DOHH2 (cell line): ENCODE results near the gene CPN1.

Source experiments
- H3F3A ChIP-seq: fragments of 200-600 bp; sonication (generic), shearing (Covaris generic); 2 replicates; pipeline ENCODE4 v1.6.0; 2016; ENCODE audit warnings: antibody characterized with exemption, mild to moderate bottlenecking; ENCODE audit not compliant: control insufficient read depth, insufficient read depth
- H3K27ac ChIP-seq: fragments of 200-600 bp; sonication (generic); 2 replicates; pipeline ENCODE4 v1.5.1; 2014; ENCODE audit warnings: low read depth, mild to moderate bottlenecking, low read length, moderate library complexity
- H3K27me3 ChIP-seq: fragments of 200-600 bp; sonication (generic); 2 replicates; pipeline ENCODE4 v1.6.1; 2014; ENCODE audit warnings: mild to moderate bottlenecking, low read length, mixed read lengths; ENCODE audit not compliant: control insufficient read depth
- H3K36me3 ChIP-seq: fragments of 200-600 bp; sonication (generic); 2 replicates; pipeline ENCODE4 v1.6.1; 2014; ENCODE audit warnings: mild to moderate bottlenecking, low read length, moderate library complexity, mixed read lengths; ENCODE audit not compliant: control insufficient read depth
- H3K4me1 ChIP-seq: fragments of 200-600 bp; sonication (generic); 2 replicates; pipeline ENCODE4 v1.6.1; 2014; ENCODE audit warnings: mild to moderate bottlenecking, low read length, mixed read lengths; ENCODE audit not compliant: control insufficient read depth
- H3K4me2 ChIP-seq: fragments of 200-600 bp; sonication (generic); 2 replicates; pipeline ENCODE4 v1.6.0; 2014; ENCODE audit warnings: mild to moderate bottlenecking, low read length, moderate library complexity
- H3K4me3 ChIP-seq: fragments of 200-600 bp; sonication (generic); 2 replicates; pipeline ENCODE4 v1.5.1; 2014; ENCODE audit warnings: mild to moderate bottlenecking, low read length, mixed read lengths
- H3K79me2 ChIP-seq: fragments of 200-600 bp; sonication (generic); 2 replicates; pipeline ENCODE4 v1.6.1; 2014; ENCODE audit warnings: mild to moderate bottlenecking, low read length, mixed read lengths; ENCODE audit not compliant: control insufficient read depth
- H3K9me2 ChIP-seq: fragments of 200-600 bp; sonication (generic); replicated peaks from 2 replicates; pipeline ENCODE4 v1.6.1; 2014; ENCODE audit warnings: mild to moderate bottlenecking, low read length, mixed read lengths; ENCODE audit not compliant: control insufficient read depth
- H3K9me3 ChIP-seq: fragments of 200-600 bp; sonication (generic); 2 replicates; pipeline ENCODE4 v1.6.1; 2014; ENCODE audit warnings: antibody characterized with exemption, low read length, mixed read lengths; ENCODE audit not compliant: control insufficient read depth, insufficient read depth
- H4K20me1 ChIP-seq: fragments of 200-600 bp; sonication (generic); 2 replicates; pipeline ENCODE4 v1.6.0; 2014; ENCODE audit warnings: low read depth, mild to moderate bottlenecking, antibody characterized with exemption, low read length, moderate library complexity; ENCODE audit not compliant: control insufficient read depth, insufficient read depth
- CTCF ChIP-seq: fragments of 200-600 bp; sonication (generic); IDR thresholded peaks from one replicate; pipeline ENCODE4 v1.5.1; 2014; ENCODE audit warnings: antibody characterized with exemption, mild to moderate bottlenecking, low read depth, low read length; ENCODE audit not compliant: poor library complexity, severe bottlenecking
- EZH2phosphoT487 ChIP-seq: fragments of 200-600 bp; sonication (generic); IDR thresholded peaks from 2 replicates; pipeline ENCODE4 v1.6.1; 2017; ENCODE audit warnings: borderline replicate concordance, mild to moderate bottlenecking, antibody characterized with exemption, low read length, moderate library complexity, mixed read lengths

Gene CPN1

DNA sequence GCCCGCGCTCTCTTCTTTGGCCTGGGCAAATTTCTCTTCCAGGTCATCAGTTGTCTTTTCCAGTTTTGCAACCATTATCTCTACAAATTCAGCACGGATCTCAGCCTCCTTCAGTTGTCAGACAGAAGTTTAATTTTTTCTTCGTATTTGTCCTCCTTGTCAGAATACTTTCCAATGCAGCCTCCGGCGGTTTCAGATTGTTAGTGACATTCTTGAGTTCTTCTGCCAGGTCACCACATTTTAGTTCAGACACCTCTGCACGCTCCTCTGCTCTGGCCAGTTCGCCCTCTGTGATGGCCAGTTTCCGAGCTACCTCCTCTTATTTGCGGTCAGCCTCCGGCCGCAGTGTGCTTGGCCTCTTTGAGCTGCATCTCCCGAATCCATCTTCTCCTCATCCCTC, 32.8 kb upstream of the CPN1 start:
- no peak overlapping the region for H3K27ac ChIP-seq
- no peaks in the 10 kb centered on the region for H3K9me2 ChIP-seq
- no peaks in the 10 kb centered on the region for H3K79me2 ChIP-seq
- no peaks in the 10 kb centered on the region for H3F3A ChIP-seq
- no peaks in the 10 kb centered on the region for H3K4me1 ChIP-seq
- H3K27me3 ChIP-seq, result no peaks in the 10 kb centered on the region
- no peak for TF ChIP-seq EZH2phosphoT487
- TF ChIP-seq CTCF, result no peak
- no peak overlapping the region for H3K4me2 ChIP-seq
- no peaks in the 10 kb centered on the region for H4K20me1 ChIP-seq
- H3K4me3 ChIP-seq, result no peak overlapping the region
- no peaks in the 10 kb centered on the region for H3K9me3 ChIP-seq
- no peaks in the 10 kb centered on the region for H3K36me3 ChIP-seq

DNA sequence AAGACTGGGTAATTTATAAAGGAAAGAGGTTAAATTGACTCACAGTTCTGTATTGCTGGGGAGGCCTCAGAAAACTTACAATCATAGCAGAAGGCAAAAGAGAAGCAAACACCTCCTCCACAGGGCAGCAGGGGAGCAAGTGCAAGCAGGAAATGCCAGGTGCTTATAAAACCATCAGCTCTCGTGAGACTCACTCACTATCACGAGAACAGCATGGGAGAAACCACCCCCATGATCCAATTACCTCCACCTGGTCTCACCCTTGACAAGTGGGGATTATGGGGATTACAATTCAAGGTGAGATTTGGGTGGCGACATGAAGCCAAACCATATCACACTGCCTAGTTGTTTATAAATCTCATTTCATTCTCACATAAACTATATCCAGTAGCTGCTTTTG, 28.0 kb upstream of the CPN1 start:
- H3K9me3 ChIP-seq, result no peaks in the 10 kb centered on the region
- H3K4me2 ChIP-seq, result 0 out of 2 replicates have a peak overlapping the region, but pooled peaks have one; percentile 13
- no peak overlapping the region for H3K27ac ChIP-seq
- H3K27me3 ChIP-seq, result no peaks in the 10 kb centered on the region
- no peak for TF ChIP-seq CTCF
- TF ChIP-seq EZH2phosphoT487, result no peak
- no peaks in the 10 kb centered on the region for H3K79me2 ChIP-seq
- no peaks in the 10 kb centered on the region for H3K9me2 ChIP-seq
- H3K36me3 ChIP-seq, result no peaks in the 10 kb centered on the region
- H3K4me1 ChIP-seq, result no peaks in the 10 kb centered on the region
- no peaks in the 10 kb centered on the region for H4K20me1 ChIP-seq
- peak overlapping the region; percentile 10; the same call in 1 of the 2 replicates for H3K4me3 ChIP-seq
- H3F3A ChIP-seq, result no peaks in the 10 kb centered on the region

DNA sequence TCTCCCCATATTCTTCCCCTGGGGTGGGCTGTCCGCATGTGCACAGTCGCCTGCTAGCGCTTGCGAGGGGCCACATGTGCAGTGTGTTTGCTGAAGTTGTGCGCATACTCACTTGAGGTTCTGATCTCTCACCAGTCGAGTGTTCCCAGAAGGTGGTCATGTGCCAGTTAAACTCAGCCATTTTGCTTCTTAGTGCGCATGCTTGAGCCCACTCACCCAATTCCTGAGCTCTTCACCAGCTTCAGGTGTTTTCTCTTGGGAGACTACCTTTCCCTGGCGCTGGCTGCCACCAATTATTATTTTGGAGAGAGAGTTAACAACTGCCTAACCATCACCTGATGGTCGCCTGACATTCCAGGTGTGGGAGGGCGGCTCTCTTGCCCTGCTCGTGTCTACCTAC, 25.2 kb upstream of the CPN1 start:
- no peaks in the 10 kb centered on the region for H4K20me1 ChIP-seq
- H3K27ac ChIP-seq, result no peak overlapping the region
- no peaks in the 10 kb centered on the region for H3K4me1 ChIP-seq
- no peaks in the 10 kb centered on the region for H3K36me3 ChIP-seq
- H3K9me3 ChIP-seq, result no peaks in the 10 kb centered on the region
- H3K9me2 ChIP-seq, result no peaks in the 10 kb centered on the region
- H3K4me3 ChIP-seq, result no peak overlapping the region
- no peaks in the 10 kb centered on the region for H3K79me2 ChIP-seq
- no peak overlapping the region for H3K4me2 ChIP-seq
- H3F3A ChIP-seq, result no peaks in the 10 kb centered on the region
- TF ChIP-seq CTCF (no peak), EZH2phosphoT487 (no peak)
- H3K27me3 ChIP-seq, result peaks cover 9% of the 10 kb centered on the region

DNA sequence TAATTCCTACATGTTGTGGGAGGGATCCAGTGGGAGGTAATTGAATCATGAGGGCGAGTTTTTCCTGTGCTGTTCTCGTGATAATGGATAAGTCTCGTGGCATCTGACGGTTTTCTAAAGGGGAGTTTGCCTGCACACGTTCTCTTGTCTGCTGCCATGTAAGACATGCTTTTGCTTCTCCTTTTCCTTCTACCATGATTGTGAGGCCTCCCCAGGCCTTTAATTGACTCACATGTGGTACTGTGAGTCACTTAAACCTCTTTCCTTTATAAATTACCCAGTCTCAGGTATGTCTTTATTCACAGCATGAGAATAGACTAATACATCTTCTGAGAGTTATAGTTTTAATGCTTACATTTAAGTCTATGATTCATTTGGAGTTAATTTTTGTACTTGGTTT, 22.6 kb upstream of the CPN1 start:
- no peak overlapping the region for H3K27ac ChIP-seq
- no peaks in the 10 kb centered on the region for H3K9me3 ChIP-seq
- no peaks in the 10 kb centered on the region for H3K36me3 ChIP-seq
- H3F3A ChIP-seq, result no peaks in the 10 kb centered on the region
- no peaks in the 10 kb centered on the region for H3K4me1 ChIP-seq
- no peaks in the 10 kb centered on the region for H4K20me1 ChIP-seq
- peaks cover 31% of the 10 kb centered on the region for H3K27me3 ChIP-seq
- H3K4me2 ChIP-seq, result no peak overlapping the region
- H3K4me3 ChIP-seq, result no peak overlapping the region
- no peaks in the 10 kb centered on the region for H3K79me2 ChIP-seq
- no peak for TF ChIP-seq CTCF
- TF ChIP-seq EZH2phosphoT487, result no peak
- H3K9me2 ChIP-seq, result no peaks in the 10 kb centered on the region
